Fibroblast of pulmonary artery (primary cell): Measurements from ENCODE around the gene PRSS58.

Source experiments
- DNase-seq: peaks from one replicate; pipeline ENCODE4 v3.0.0-alpha.2; 2010; ENCODE audit warnings: low read depth
- H3K4me3 ChIP-seq: replicated peaks from 2 replicates; pipeline ENCODE4 v1.5.1; 2011; ENCODE audit warnings: low read depth, mild to moderate bottlenecking, control low read depth, low read length, moderate library complexity
- TF ChIP-seq, protein P1 (sequence below): IDR thresholded peaks from 2 replicates; pipeline ENCODE4 v1.5.1; 2011; ENCODE audit warnings: mild to moderate bottlenecking, control low read depth, low read length, inconsistent platforms; ENCODE audit errors: missing control alignments

The PRSS58 gene

DNA sequence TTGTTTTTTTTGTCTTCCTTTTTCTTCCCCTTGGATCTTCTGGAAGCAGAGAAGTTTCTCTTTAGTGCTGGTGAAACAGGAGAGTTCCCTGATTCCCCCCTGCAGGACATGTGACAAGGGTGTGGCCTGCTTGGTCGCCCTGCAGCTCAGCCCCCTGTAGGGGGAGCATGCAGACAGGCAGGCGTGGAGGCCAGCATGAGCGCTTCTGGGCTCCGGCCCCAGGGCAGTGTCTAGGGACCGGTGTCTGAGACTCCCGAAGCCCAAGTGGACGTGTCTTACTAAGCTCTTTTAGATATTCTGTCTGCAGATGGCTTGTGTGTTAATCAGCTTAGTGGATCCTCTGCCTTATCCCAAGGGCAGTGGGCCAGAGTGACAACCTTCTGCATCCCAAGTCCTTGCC is 26.1 kb downstream of the PRSS58 start:
- DNase-seq = no peak
- TF ChIP-seq, protein P1, sequence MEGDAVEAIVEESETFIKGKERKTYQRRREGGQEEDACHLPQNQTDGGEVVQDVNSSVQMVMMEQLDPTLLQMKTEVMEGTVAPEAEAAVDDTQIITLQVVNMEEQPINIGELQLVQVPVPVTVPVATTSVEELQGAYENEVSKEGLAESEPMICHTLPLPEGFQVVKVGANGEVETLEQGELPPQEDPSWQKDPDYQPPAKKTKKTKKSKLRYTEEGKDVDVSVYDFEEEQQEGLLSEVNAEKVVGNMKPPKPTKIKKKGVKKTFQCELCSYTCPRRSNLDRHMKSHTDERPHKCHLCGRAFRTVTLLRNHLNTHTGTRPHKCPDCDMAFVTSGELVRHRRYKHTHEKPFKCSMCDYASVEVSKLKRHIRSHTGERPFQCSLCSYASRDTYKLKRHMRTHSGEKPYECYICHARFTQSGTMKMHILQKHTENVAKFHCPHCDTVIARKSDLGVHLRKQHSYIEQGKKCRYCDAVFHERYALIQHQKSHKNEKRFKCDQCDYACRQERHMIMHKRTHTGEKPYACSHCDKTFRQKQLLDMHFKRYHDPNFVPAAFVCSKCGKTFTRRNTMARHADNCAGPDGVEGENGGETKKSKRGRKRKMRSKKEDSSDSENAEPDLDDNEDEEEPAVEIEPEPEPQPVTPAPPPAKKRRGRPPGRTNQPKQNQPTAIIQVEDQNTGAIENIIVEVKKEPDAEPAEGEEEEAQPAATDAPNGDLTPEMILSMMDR = no peak
- no peak overlapping the region for H3K4me3 ChIP-seq

DNA sequence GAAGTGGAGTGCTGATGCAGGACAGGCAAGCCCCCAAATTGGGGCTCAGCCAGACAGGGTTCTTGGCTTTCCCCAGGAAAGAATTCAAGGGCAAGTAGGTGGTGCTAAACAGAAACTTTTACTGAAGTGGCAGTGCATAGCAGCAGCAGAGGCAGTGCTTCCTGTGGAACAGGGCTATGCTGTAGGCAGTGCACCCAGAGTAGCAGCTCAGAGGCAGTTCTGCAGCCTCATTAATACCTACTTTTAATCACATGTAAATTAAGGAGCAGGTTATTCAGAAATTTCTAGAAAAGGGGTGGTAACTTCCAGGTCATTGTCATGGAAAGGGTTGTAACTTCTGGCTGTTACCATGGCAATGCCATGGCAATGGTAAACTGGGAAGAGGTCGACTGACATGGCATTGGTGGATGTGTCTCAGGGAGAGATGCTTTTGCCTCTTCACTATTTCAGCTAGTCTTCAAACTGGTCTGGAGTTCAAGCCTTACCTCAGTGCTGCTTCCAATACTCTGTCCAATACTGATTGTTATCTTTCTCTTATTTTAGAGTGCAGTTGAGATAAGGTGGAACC is 29.2 kb downstream of the PRSS58 start:
- H3K4me3 ChIP-seq = no peak overlapping the region
- TF ChIP-seq, protein P1 = no peak
- no peak for DNase-seq
